ENCODE data around the gene ITPRIP. TPM values are rescaled to one million over a fixed set of nuclear protein-coding genes. Genes with fewer than 3 reads are reported as not detected.

The ITPRIP gene
- total RNA-seq, 1 experiment from 2014 or later = 6.4 TPM

- in situ Hi-C loops (cut with HindIII; ENCODE audit: low sequenced_read_pairs) = no loop called here
- no peak for DNase-seq (ENCODE audit: low spot score)
These were observed 10.3 kb downstream of the ITPRIP start for GRCh38 chr10:104327745-104328645.

GRCh38 chr10:104326991-104327610, 11.2 kb downstream of the ITPRIP start:
- in situ Hi-C loops (cut with HindIII; ENCODE audit: low sequenced_read_pairs) = no loop called here
- DNase-seq (ENCODE audit: low spot score) = no peak

- in situ Hi-C loops (cut with HindIII; ENCODE audit: low sequenced_read_pairs) = no loop called here
These were observed 12.5 kb downstream of the ITPRIP start for GRCh38 chr10:104325436-104326435.

GRCh38 chr10:104324931-104325330, 13.3 kb downstream of the ITPRIP start:
- no peak for DNase-seq (ENCODE audit: low spot score)
- in situ Hi-C loops (cut with HindIII; ENCODE audit: low sequenced_read_pairs) = no loop called here

More at GRCh38 chr10:104325436-104326435, 12.5 kb downstream of the ITPRIP start:
- no peak for DNase-seq (ENCODE audit: low spot score)

GRCh38 chr10:104324221-104324686, 14.0 kb downstream of the ITPRIP start:
- no peak for DNase-seq (ENCODE audit: low spot score)
- in situ Hi-C loops (cut with HindIII; ENCODE audit: low sequenced_read_pairs) = no loop called here

- no peak for DNase-seq (ENCODE audit: low spot score)
- in situ Hi-C loops (cut with HindIII; ENCODE audit: low sequenced_read_pairs) = no loop called here
These were observed 14.5 kb downstream of the ITPRIP start for GRCh38 chr10:104323760-104324201.

GRCh38 chr10:104323085-104323484, 15.2 kb downstream of the ITPRIP start:
- in situ Hi-C loops (cut with HindIII; ENCODE audit: low sequenced_read_pairs) = no loop called here
- no peak for DNase-seq (ENCODE audit: low spot score)

- no peak for DNase-seq (ENCODE audit: low spot score)
- in situ Hi-C loops (cut with HindIII; ENCODE audit: low sequenced_read_pairs) = no loop called here
These were observed 15.9 kb downstream of the ITPRIP start for GRCh38 chr10:104322416-104322782.

- no peak for DNase-seq (ENCODE audit: low spot score)
- in situ Hi-C loops (cut with HindIII; ENCODE audit: low sequenced_read_pairs) = no loop called here
These were observed 16.4 kb downstream of the ITPRIP start for GRCh38 chr10:104321725-104322415.

- no peak for DNase-seq (ENCODE audit: low spot score)
- in situ Hi-C loops (cut with HindIII; ENCODE audit: low sequenced_read_pairs) = no loop called here
These were observed 17.0 kb downstream of the ITPRIP start for GRCh38 chr10:104321226-104321625.

- DNase-seq (ENCODE audit: low spot score) = no peak
- in situ Hi-C loops (cut with HindIII; ENCODE audit: low sequenced_read_pairs) = no loop called here
These were observed 19.2 kb downstream of the ITPRIP start for GRCh38 chr10:104318810-104319741.

GRCh38 chr10:104318326-104318725, 19.9 kb downstream of the ITPRIP start:
- DNase-seq (ENCODE audit: low spot score) = no peak
- in situ Hi-C loops (cut with HindIII; ENCODE audit: low sequenced_read_pairs) = no loop called here

GRCh38 chr10:104317726-104318299, 20.5 kb downstream of the ITPRIP start:
- DNase-seq (ENCODE audit: low spot score) = no peak
- in situ Hi-C loops (cut with HindIII; ENCODE audit: low sequenced_read_pairs) = no loop called here

- in situ Hi-C loops (cut with HindIII; ENCODE audit: low sequenced_read_pairs) = no loop called here
- DNase-seq (ENCODE audit: low spot score) = no peak
These were observed 21.0 kb downstream of the ITPRIP start for GRCh38 chr10:104317269-104317710.

GRCh38 chr10:104316321-104317099, 21.8 kb downstream of the ITPRIP start:
- no peak for DNase-seq (ENCODE audit: low spot score)
- in situ Hi-C loops (cut with HindIII; ENCODE audit: low sequenced_read_pairs) = no loop called here

- in situ Hi-C loops (cut with HindIII; ENCODE audit: low sequenced_read_pairs) = no loop called here
- no peak for DNase-seq (ENCODE audit: low spot score)
These were observed 22.8 kb downstream of the ITPRIP start for GRCh38 chr10:104315486-104315921.
